ENCODE results near the gene CDK12. TPM values are rescaled to one million over a fixed set of nuclear protein-coding genes. Genes with fewer than 3 reads are reported as not detected.

Gene CDK12
- total RNA-seq, 1 donor from 2014 or later: 93.4 TPM

- no peak for TF ChIP-seq CTCF (IDR thresholded peaks at IDR 0.05; ENCODE audit: unreplicated experiment)
- H3K4me1 Mint-ChIP-seq: no peaks in the 10 kb centered on the region
- H3K27ac Mint-ChIP-seq: no peak overlapping the region
- no peak for DNase-seq (ENCODE audit: low spot score in 2 of 2, unreplicated experiment in 2 of 2)
- H3K27me3 Mint-ChIP-seq (ENCODE audit: low read depth): no peaks in the 10 kb centered on the region
- H3K9me3 Mint-ChIP-seq: no peaks in the 10 kb centered on the region
- peaks cover 29% of the 10 kb centered on the region for H3K36me3 Mint-ChIP-seq
- H3K4me3 Mint-ChIP-seq: no peak overlapping the region
Observed at GRCh38 chr17:39548494-39549225, 87.4 kb downstream of the CDK12 start.

GRCh38 chr17:39549747-39550573 is 88.7 kb downstream of the CDK12 start:
- Mint-ChIP-seq H3K27ac (no peak overlapping the region), H3K4me3 (no peak overlapping the region), H3K9me3 (no peaks in the 10 kb centered on the region), H3K27me3 (ENCODE audit: low read depth) (no peaks in the 10 kb centered on the region), H3K4me1 (no peaks in the 10 kb centered on the region), H3K36me3 (peaks cover 31% of the 10 kb centered on the region)
- no peak for TF ChIP-seq CTCF (IDR thresholded peaks at IDR 0.05; ENCODE audit: unreplicated experiment)
- no peak for DNase-seq (ENCODE audit: low spot score in 2 of 2, unreplicated experiment in 2 of 2)

GRCh38 chr17:39551879-39552278 is 90.6 kb downstream of the CDK12 start:
- Mint-ChIP-seq H3K4me1 (no peaks in the 10 kb centered on the region), H3K9me3 (no peaks in the 10 kb centered on the region), H3K27ac (no peak overlapping the region), H3K36me3 (peaks cover 38% of the 10 kb centered on the region), H3K4me3 (no peak overlapping the region), H3K27me3 (ENCODE audit: low read depth) (no peaks in the 10 kb centered on the region)
- DNase-seq (ENCODE audit: low spot score in 2 of 2, unreplicated experiment in 2 of 2): no peak
- no peak for TF ChIP-seq CTCF (IDR thresholded peaks at IDR 0.05; ENCODE audit: unreplicated experiment)

GRCh38 chr17:39553341-39553945 is 92.2 kb downstream of the CDK12 start:
- TF ChIP-seq CTCF (IDR thresholded peaks at IDR 0.05; ENCODE audit: unreplicated experiment): no peak
- no peaks in the 10 kb centered on the region for H3K27me3 Mint-ChIP-seq (ENCODE audit: low read depth)

GRCh38 chr17:39555368-39555767 is 94.1 kb downstream of the CDK12 start:
- no peak for TF ChIP-seq CTCF (IDR thresholded peaks at IDR 0.05; ENCODE audit: unreplicated experiment)
- H3K36me3 Mint-ChIP-seq: peaks cover 37% of the 10 kb centered on the region
- H3K27me3 Mint-ChIP-seq (ENCODE audit: low read depth): no peaks in the 10 kb centered on the region
- no peak for DNase-seq (ENCODE audit: low spot score in 2 of 2, unreplicated experiment in 2 of 2)
- no peak overlapping the region for H3K4me3 Mint-ChIP-seq
- H3K4me1 Mint-ChIP-seq: no peaks in the 10 kb centered on the region
- H3K27ac Mint-ChIP-seq: no peak overlapping the region
- no peaks in the 10 kb centered on the region for H3K9me3 Mint-ChIP-seq

More at GRCh38 chr17:39553341-39553945, 92.2 kb downstream of the CDK12 start:
- H3K9me3 Mint-ChIP-seq: no peaks in the 10 kb centered on the region
- no peak overlapping the region for H3K27ac Mint-ChIP-seq
- no peak overlapping the region for H3K4me3 Mint-ChIP-seq
- no peak for DNase-seq (ENCODE audit: low spot score in 2 of 2, unreplicated experiment in 2 of 2)
- H3K36me3 Mint-ChIP-seq: peaks cover 43% of the 10 kb centered on the region
- H3K4me1 Mint-ChIP-seq: no peaks in the 10 kb centered on the region
